GM23338 (cell line): ENCODE results near the gene DIO1. TPM values are rescaled to one million over a fixed set of nuclear protein-coding genes. Genes with fewer than 3 reads are reported as not detected.

Experiments used
- ATAC-seq: fragments of 200-7000 bp; cut with Tn5 transposase; 3 replicates; pipeline ENCODE4 v1.9.1; 2020
- DNase-seq: peaks from one replicate; pipeline ENCODE4 v3.0.0-alpha.2; 2015; ENCODE audit warnings: low spot score
- H2AFZ ChIP-seq: fragments of 200-600 bp; sonication (generic); 2 replicates; pipeline ENCODE4 v1.8.0; 2016; ENCODE audit warnings: antibody characterized with exemption, mild to moderate bottlenecking, moderate library complexity
- H3F3A ChIP-seq: fragments of 200-600 bp; sonication (generic); replicated peaks from 2 replicates; pipeline ENCODE4 v1.8.0; 2017; ENCODE audit warnings: antibody characterized with exemption, mixed run types, low read depth
- H3K27ac ChIP-seq: fragments of 200-600 bp; sonication (generic); 2 replicates; pipeline ENCODE4 v1.6.1; 2016; ENCODE audit warnings: low read depth
- H3K27me3 ChIP-seq: fragments of 200-600 bp; sonication (generic); 2 replicates; pipeline ENCODE4 v1.8.0; 2016; ENCODE audit warnings: mild to moderate bottlenecking, mixed run types, moderate library complexity; ENCODE audit not compliant: insufficient read depth
- H3K36me3 ChIP-seq: fragments of 200-600 bp; sonication (generic); 2 replicates; pipeline ENCODE4 v1.8.0; 2016; ENCODE audit warnings: mild to moderate bottlenecking; ENCODE audit not compliant: insufficient read depth
- H3K4me1 ChIP-seq: fragments of 200-600 bp; sonication (generic); 2 replicates; pipeline ENCODE4 v1.8.0; 2016; ENCODE audit warnings: mild to moderate bottlenecking, moderate library complexity; ENCODE audit not compliant: insufficient read depth
- H3K4me2 ChIP-seq: fragments of 200-600 bp; sonication (generic); 2 replicates; pipeline ENCODE4 v1.7.1; 2017; ENCODE audit warnings: mixed run types
- H3K4me3 ChIP-seq: fragments of 200-600 bp; sonication (generic); 2 replicates; pipeline ENCODE4 v1.6.1; 2016; ENCODE audit warnings: mixed run types
- H3K79me2 ChIP-seq: fragments of 200-600 bp; sonication (generic); replicated peaks from 2 replicates; pipeline ENCODE4 v1.8.0; 2017; ENCODE audit warnings: mild to moderate bottlenecking; ENCODE audit not compliant: insufficient read depth
- H3K9me2 ChIP-seq: fragments of 200-600 bp; sonication (generic); 2 replicates; pipeline ENCODE4 v1.8.0; 2017; ENCODE audit not compliant: insufficient read depth
- H4K20me1 ChIP-seq: fragments of 200-600 bp; sonication (generic); replicated peaks from 2 replicates; pipeline ENCODE4 v1.8.0; 2017; ENCODE audit warnings: mild to moderate bottlenecking; ENCODE audit not compliant: insufficient read depth
- H3K27ac Mint-ChIP-seq: 2 replicates; pipeline ENCODE4 v1.8.0; 2020; ENCODE audit warnings: inconsistent platforms, mild to moderate bottlenecking, moderate library complexity, mixed read lengths
- H3K27me3 Mint-ChIP-seq: 3 replicates; pipeline ENCODE4 v1.8.0; 2022; ENCODE audit warnings: low read depth, mild to moderate bottlenecking, moderate library complexity, mixed read lengths, inconsistent platforms; ENCODE audit not compliant: insufficient read depth, poor library complexity
- H3K36me3 Mint-ChIP-seq: 3 replicates; pipeline ENCODE4 v1.8.0; 2021; ENCODE audit warnings: low read depth, mild to moderate bottlenecking, inconsistent platforms, moderate library complexity, mixed read lengths
- H3K4me1 Mint-ChIP-seq: 3 replicates; pipeline ENCODE4 v1.8.0; 2020; ENCODE audit warnings: mild to moderate bottlenecking, inconsistent platforms, mixed read lengths
- H3K4me3 Mint-ChIP-seq: 3 replicates; pipeline ENCODE4 v1.8.0; 2021; ENCODE audit warnings: moderate library complexity, mild to moderate bottlenecking, inconsistent platforms, mixed read lengths
- H3K9me3 Mint-ChIP-seq: 3 replicates; pipeline ENCODE4 v1.8.0; 2020; ENCODE audit warnings: moderate library complexity, mild to moderate bottlenecking, inconsistent platforms, mixed read lengths
- CREB1 ChIP-seq: fragments of 250-450 bp; sonication (Bioruptor Pico); IDR thresholded peaks from 2 replicates; pipeline ENCODE4 v1.5.0; 2020; ENCODE audit warnings: low read depth, mild to moderate bottlenecking, moderate library complexity
- EZH2 ChIP-seq: fragments of 200-600 bp; sonication (generic); IDR thresholded peaks from one replicate; pipeline ENCODE4 v1.8.0; 2017; ENCODE audit warnings: antibody characterized with exemption, mild to moderate bottlenecking, low read depth; ENCODE audit not compliant: unreplicated experiment
- JUNB ChIP-seq: IDR thresholded peaks from one replicate; pipeline ENCODE4 v1.6.1; 2016; ENCODE audit warnings: antibody characterized with exemption; ENCODE audit not compliant: unreplicated experiment
- NANOG ChIP-seq: IDR thresholded peaks from 2 replicates; pipeline ENCODE4 v1.6.1; 2016; ENCODE audit warnings: antibody characterized with exemption, borderline replicate concordance
- POLR2AphosphoS5 ChIP-seq: IDR thresholded peaks from 2 replicates; pipeline ENCODE4 v1.6.1; 2016; ENCODE audit warnings: antibody characterized with exemption, low read depth
- STAT1 ChIP-seq: IDR thresholded peaks from one replicate; pipeline ENCODE4 v1.6.1; 2016; ENCODE audit warnings: antibody characterized with exemption; ENCODE audit not compliant: unreplicated experiment
- ZNF114 ChIP-seq: fragments of 250-450 bp; sonication (Bioruptor Pico); IDR thresholded peaks from 2 replicates; pipeline ENCODE4 v1.5.0; 2020; ENCODE audit warnings: mild to moderate bottlenecking, moderate library complexity
- ZNF331 ChIP-seq: fragments of 250-450 bp; sonication (Bioruptor Pico); IDR thresholded peaks from 2 replicates; pipeline ENCODE4 v1.5.0; 2020; ENCODE audit warnings: low read depth, mild to moderate bottlenecking, moderate library complexity
- polyA plus RNA-seq: library from polyadenylated mRNA; unstranded; fragments of >200 nt; fragmentation: Nextera tagmentation; extraction: Ambion mirVana; gene quantifications from 2 replicates; pipeline ENCODE4 v1.2.1, GENCODE V29; 2016
- total RNA-seq: library from RNA; depleted of rRNA; stranded (reverse); fragments of >200 nt; shearing (Covaris generic); gene quantifications from 2 replicates; pipeline ENCODE4 v1.2.3, GENCODE V29; 2014
- TF ChIP-seq, protein P1 (sequence below): IDR thresholded peaks from 2 replicates; pipeline ENCODE4 v1.6.1; 2016; ENCODE audit warnings: antibody characterized with exemption
- TF ChIP-seq, protein P2 (sequence below): fragments of 250-450 bp; sonication (Bioruptor Pico); IDR thresholded peaks from 2 replicates; pipeline ENCODE4 v1.5.0; 2020; ENCODE audit warnings: mild to moderate bottlenecking, moderate library complexity
- TF ChIP-seq, protein P3 (sequence below): IDR thresholded peaks from one replicate; pipeline ENCODE4 v1.6.1; 2018; ENCODE audit warnings: antibody characterized with exemption; ENCODE audit not compliant: unreplicated experiment
- TF ChIP-seq, protein P4 (sequence below), 2 experiments: fragments of 200-600 bp in 1 of 2; sonication (generic) in 1 of 2; conservative IDR thresholded peaks; 2 replicates each; pipeline versions ENCODE4 v1.5.1 to v1.6.1; 2016 to 2017; ENCODE audit warnings: antibody characterized with exemption in 2 of 2, low read depth in 2 of 2, mild to moderate bottlenecking in 2 of 2, moderate library complexity in 1 of 2

DIO1 gene
- total and polyA plus RNA-seq, 2 experiments from 2014 or later: 0.27 TPM; not detected in 1

DNA sequence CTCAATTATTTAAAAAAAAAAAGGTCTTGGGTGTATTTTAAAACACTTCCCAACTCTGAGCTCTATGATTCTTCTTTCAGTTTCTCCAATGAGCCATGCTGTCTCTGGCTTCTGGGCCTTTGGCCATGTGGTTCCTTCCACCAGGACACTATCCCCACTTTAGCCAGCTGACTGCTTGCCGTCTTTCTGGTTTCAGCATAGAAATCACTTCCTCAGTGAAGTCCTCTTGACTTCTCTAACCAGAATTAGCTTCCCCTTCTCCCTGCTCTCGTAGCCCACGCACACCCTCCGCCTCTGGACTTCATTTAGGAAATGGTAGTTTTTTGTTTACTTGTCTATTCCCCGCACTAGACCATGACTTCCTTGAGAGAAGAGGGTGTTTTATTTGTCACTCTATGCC is 1.1 kb upstream of the DIO1 start (continued):
- TF ChIP-seq STAT1: no peak
- TF ChIP-seq, protein P1, sequence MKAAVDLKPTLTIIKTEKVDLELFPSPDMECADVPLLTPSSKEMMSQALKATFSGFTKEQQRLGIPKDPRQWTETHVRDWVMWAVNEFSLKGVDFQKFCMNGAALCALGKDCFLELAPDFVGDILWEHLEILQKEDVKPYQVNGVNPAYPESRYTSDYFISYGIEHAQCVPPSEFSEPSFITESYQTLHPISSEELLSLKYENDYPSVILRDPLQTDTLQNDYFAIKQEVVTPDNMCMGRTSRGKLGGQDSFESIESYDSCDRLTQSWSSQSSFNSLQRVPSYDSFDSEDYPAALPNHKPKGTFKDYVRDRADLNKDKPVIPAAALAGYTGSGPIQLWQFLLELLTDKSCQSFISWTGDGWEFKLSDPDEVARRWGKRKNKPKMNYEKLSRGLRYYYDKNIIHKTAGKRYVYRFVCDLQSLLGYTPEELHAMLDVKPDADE: no peak

DNA sequence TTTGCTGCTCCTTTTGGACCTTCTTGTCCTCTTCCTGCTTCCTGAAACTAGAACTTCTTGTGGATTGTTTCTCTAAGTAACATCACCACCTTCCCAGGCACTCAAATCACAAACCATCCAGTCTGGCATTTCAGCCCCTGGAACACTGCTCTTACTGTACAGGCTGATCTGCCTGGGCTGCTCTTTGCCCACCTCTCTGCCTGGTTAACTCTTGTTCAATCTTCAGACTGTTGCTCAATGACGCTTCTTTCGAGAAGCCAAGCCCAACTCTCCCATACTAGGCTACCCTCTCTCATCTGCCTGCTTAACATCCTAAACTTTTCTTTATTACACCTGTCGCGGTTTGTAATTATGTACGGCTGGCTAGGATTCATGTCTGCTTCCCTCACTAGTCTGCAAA is 657 bp downstream of the DIO1 start:
- Histone ChIP-seq H3K27me3 (no peaks in the 10 kb centered on the region), H3K9me2 (no peaks in the 10 kb centered on the region), H3K4me2 (no peak overlapping the region), H3K36me3 (no peaks in the 10 kb centered on the region), H3K27ac (no peak overlapping the region), H4K20me1 (no peaks in the 10 kb centered on the region), H3K4me1 (no peaks in the 10 kb centered on the region; the same call in 1 of the 2 replicates), H3K4me3 (no peak overlapping the region), H2AFZ (no peak overlapping the region), H3F3A (no peaks in the 10 kb centered on the region), H3K79me2 (no peaks in the 10 kb centered on the region)
- Mint-ChIP-seq H3K27me3 (peaks cover 7% of the 10 kb centered on the region), H3K9me3 (no peaks in the 10 kb centered on the region), H3K4me1 (peaks cover 10% of the 10 kb centered on the region; the same call in 2 of the 3 replicates), H3K27ac (no peak overlapping the region), H3K4me3 (no peak overlapping the region), H3K36me3 (no peaks in the 10 kb centered on the region)
- ATAC-seq (no peak), DNase-seq (no peak)
- TF ChIP-seq NANOG (no peak), EZH2 (no peak), CREB1 (no peak), POLR2AphosphoS5 (no peak), JUNB (no peak), ZNF331 (CRISPR knock-in tag) (no peak), ZNF114 (CRISPR knock-in tag) (no peak), STAT1 (no peak)
- TF ChIP-seq, protein P2, sequence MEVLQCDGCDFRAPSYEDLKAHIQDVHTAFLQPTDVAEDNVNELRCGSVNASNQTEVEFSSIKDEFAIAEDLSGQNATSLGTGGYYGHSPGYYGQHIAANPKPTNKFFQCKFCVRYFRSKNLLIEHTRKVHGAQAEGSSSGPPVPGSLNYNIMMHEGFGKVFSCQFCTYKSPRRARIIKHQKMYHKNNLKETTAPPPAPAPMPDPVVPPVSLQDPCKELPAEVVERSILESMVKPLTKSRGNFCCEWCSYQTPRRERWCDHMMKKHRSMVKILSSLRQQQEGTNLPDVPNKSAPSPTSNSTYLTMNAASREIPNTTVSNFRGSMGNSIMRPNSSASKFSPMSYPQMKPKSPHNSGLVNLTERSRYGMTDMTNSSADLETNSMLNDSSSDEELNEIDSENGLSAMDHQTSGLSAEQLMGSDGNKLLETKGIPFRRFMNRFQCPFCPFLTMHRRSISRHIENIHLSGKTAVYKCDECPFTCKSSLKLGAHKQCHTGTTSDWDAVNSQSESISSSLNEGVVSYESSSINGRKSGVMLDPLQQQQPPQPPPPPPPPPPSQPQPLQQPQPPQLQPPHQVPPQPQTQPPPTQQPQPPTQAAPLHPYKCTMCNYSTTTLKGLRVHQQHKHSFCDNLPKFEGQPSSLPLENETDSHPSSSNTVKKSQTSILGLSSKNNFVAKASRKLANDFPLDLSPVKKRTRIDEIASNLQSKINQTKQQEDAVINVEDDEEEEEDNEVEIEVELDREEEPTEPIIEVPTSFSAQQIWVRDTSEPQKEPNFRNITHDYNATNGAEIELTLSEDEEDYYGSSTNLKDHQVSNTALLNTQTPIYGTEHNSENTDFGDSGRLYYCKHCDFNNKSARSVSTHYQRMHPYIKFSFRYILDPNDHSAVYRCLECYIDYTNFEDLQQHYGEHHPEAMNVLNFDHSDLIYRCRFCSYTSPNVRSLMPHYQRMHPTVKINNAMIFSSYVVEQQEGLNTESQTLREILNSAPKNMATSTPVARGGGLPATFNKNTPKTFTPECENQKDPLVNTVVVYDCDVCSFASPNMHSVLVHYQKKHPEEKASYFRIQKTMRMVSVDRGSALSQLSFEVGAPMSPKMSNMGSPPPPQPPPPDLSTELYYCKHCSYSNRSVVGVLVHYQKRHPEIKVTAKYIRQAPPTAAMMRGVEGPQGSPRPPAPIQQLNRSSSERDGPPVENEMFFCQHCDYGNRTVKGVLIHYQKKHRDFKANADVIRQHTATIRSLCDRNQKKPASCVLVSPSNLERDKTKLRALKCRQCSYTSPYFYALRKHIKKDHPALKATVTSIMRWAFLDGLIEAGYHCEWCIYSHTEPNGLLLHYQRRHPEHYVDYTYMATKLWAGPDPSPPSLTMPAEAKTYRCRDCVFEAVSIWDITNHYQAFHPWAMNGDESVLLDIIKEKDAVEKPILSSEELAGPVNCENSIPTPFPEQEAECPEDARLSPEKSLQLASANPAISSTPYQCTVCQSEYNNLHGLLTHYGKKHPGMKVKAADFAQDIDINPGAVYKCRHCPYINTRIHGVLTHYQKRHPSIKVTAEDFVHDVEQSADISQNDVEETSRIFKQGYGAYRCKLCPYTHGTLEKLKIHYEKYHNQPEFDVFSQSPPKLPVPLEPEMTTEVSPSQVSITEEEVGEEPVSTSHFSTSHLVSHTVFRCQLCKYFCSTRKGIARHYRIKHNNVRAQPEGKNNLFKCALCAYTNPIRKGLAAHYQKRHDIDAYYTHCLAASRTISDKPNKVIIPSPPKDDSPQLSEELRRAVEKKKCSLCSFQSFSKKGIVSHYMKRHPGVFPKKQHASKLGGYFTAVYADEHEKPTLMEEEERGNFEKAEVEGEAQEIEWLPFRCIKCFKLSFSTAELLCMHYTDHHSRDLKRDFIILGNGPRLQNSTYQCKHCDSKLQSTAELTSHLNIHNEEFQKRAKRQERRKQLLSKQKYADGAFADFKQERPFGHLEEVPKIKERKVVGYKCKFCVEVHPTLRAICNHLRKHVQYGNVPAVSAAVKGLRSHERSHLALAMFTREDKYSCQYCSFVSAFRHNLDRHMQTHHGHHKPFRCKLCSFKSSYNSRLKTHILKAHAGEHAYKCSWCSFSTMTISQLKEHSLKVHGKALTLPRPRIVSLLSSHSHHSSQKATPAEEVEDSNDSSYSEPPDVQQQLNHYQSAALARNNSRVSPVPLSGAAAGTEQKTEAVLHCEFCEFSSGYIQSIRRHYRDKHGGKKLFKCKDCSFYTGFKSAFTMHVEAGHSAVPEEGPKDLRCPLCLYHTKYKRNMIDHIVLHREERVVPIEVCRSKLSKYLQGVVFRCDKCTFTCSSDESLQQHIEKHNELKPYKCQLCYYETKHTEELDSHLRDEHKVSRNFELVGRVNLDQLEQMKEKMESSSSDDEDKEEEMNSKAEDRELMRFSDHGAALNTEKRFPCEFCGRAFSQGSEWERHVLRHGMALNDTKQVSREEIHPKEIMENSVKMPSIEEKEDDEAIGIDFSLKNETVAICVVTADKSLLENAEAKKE (CRISPR knock-in tag): no peak
- TF ChIP-seq, protein P1: no peak
- TF ChIP-seq, protein P3, sequence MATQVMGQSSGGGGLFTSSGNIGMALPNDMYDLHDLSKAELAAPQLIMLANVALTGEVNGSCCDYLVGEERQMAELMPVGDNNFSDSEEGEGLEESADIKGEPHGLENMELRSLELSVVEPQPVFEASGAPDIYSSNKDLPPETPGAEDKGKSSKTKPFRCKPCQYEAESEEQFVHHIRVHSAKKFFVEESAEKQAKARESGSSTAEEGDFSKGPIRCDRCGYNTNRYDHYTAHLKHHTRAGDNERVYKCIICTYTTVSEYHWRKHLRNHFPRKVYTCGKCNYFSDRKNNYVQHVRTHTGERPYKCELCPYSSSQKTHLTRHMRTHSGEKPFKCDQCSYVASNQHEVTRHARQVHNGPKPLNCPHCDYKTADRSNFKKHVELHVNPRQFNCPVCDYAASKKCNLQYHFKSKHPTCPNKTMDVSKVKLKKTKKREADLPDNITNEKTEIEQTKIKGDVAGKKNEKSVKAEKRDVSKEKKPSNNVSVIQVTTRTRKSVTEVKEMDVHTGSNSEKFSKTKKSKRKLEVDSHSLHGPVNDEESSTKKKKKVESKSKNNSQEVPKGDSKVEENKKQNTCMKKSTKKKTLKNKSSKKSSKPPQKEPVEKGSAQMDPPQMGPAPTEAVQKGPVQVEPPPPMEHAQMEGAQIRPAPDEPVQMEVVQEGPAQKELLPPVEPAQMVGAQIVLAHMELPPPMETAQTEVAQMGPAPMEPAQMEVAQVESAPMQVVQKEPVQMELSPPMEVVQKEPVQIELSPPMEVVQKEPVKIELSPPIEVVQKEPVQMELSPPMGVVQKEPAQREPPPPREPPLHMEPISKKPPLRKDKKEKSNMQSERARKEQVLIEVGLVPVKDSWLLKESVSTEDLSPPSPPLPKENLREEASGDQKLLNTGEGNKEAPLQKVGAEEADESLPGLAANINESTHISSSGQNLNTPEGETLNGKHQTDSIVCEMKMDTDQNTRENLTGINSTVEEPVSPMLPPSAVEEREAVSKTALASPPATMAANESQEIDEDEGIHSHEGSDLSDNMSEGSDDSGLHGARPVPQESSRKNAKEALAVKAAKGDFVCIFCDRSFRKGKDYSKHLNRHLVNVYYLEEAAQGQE: no peak
- TF ChIP-seq, protein P4, sequence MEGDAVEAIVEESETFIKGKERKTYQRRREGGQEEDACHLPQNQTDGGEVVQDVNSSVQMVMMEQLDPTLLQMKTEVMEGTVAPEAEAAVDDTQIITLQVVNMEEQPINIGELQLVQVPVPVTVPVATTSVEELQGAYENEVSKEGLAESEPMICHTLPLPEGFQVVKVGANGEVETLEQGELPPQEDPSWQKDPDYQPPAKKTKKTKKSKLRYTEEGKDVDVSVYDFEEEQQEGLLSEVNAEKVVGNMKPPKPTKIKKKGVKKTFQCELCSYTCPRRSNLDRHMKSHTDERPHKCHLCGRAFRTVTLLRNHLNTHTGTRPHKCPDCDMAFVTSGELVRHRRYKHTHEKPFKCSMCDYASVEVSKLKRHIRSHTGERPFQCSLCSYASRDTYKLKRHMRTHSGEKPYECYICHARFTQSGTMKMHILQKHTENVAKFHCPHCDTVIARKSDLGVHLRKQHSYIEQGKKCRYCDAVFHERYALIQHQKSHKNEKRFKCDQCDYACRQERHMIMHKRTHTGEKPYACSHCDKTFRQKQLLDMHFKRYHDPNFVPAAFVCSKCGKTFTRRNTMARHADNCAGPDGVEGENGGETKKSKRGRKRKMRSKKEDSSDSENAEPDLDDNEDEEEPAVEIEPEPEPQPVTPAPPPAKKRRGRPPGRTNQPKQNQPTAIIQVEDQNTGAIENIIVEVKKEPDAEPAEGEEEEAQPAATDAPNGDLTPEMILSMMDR (conservative IDR thresholded peaks at IDR 0.05; ENCODE audit: low read depth in 2 of 2): no peak
